Heart left ventricle (tissue), 13 donors: ENCODE results near the gene AFF1.

ENCODE experiments used
- POLR2A ChIP-seq, 2 donors: fragments of 450-650 bp; IDR thresholded peaks; one replicate each; pipeline ENCODE4 v1.6.1; 2017; ENCODE audit warnings: antibody characterized with exemption in 2 of 2, mild to moderate bottlenecking in 2 of 2, moderate library complexity in 2 of 2
- TF ChIP-seq, protein P1 (sequence below), 12 donors: fragments of 200-600 bp; sonication (generic) in 4 of 12; IDR thresholded peaks; one replicate each; pipeline versions ENCODE4 v1.5.0 to v1.8.0; 2018 to 2022; ENCODE audit warnings: antibody characterized with exemption in 12 of 12, mild to moderate bottlenecking in 5 of 12
- donor health status: ischemic (EF 13 %, LVEDD 7.1; RV severe dilation, severe dysfunction).
- donor health status: DM: no; HTN: yes; CAD: no.
- donor health status: DM: no; HTN: no; CAD: no.
- donor health status: ischemic (EF 25% LVEDD 6.9; RV normal size, moderate dysfunction).
- donor health status: ischemic (EF 25% LVEDD 5.7; RV mildly dilated, moderate dysfunction).
- donor health status: ischemic (EF 35%, LVEDD 5.7; RV mildly dilated, moderate dysfunction).
- donor health status: nonischemic (EF 11% LVEDD 7.7; RV severe dilation, severe dysfunction).
- donor health status: DM: yes; HTN: yes; CAD: no.
- donor health status: PGD.
- donor health status: ischemic (EF 29% LVEDD 5.4; RV normal size, mild dysfunction).
- donor health status: nonischemic (EF 23%, LVEDD 6.1; RV moderate dilation, normal function).

DNA sequence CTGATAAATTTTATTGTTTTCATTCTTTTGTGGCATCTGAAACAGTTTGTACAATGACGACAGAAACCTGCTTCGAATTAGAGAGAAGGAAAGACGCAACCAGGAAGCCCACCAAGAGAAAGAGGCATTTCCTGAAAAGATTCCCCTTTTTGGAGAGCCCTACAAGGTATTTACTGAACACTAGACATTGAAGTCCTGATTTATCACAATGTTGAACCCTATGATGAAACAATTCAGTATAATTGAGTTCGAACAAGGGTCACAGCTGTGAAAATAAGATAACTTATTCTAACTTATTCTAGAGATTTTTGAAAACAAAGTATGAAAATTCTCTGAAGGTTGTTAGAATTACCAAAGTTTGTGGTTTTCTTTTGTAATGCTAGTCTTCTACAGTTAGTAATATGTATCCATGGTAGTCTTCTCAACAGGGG, 111.3 kb downstream of the AFF1 start:
- TF ChIP-seq POLR2A (IDR thresholded peaks at IDR 0.05): no peak
- TF ChIP-seq, protein P1, sequence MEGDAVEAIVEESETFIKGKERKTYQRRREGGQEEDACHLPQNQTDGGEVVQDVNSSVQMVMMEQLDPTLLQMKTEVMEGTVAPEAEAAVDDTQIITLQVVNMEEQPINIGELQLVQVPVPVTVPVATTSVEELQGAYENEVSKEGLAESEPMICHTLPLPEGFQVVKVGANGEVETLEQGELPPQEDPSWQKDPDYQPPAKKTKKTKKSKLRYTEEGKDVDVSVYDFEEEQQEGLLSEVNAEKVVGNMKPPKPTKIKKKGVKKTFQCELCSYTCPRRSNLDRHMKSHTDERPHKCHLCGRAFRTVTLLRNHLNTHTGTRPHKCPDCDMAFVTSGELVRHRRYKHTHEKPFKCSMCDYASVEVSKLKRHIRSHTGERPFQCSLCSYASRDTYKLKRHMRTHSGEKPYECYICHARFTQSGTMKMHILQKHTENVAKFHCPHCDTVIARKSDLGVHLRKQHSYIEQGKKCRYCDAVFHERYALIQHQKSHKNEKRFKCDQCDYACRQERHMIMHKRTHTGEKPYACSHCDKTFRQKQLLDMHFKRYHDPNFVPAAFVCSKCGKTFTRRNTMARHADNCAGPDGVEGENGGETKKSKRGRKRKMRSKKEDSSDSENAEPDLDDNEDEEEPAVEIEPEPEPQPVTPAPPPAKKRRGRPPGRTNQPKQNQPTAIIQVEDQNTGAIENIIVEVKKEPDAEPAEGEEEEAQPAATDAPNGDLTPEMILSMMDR (IDR thresholded peaks at IDR 0.05): no peak
